HG03159 (cell line): Measurements from ENCODE around the gene GNB2.

Experiments used
- ATAC-seq: cut with Tn5 transposase; IDR thresholded peaks from one replicate; pipeline ENCODE4 v1.9.1; 2021; ENCODE audit warnings: mild to moderate bottlenecking, moderate library complexity; ENCODE audit not compliant: unreplicated experiment

The GNB2 gene

GRCh38 chr7:100680576-100681271, 7.2 kb downstream of the GNB2 start:
- no peak for ATAC-seq

GRCh38 chr7:100681491-100682227, 8.1 kb downstream of the GNB2 start:
- ATAC-seq: no peak

- ATAC-seq: no peak
Observed at GRCh38 chr7:100682228-100682741, 8.7 kb downstream of the GNB2 start.

GRCh38 chr7:100682991-100683658, 9.6 kb downstream of the GNB2 start:
- no peak for ATAC-seq

- no peak for ATAC-seq
Observed at GRCh38 chr7:100683659-100684533, 10.4 kb downstream of the GNB2 start.

- ATAC-seq: no peak
Observed at GRCh38 chr7:100684534-100685042, 11.0 kb downstream of the GNB2 start.

GRCh38 chr7:100685049-100685605, 11.6 kb downstream of the GNB2 start:
- ATAC-seq: no peak

GRCh38 chr7:100685631-100686145, 12.1 kb downstream of the GNB2 start:
- ATAC-seq: no peak

- ATAC-seq: no peak
Observed at GRCh38 chr7:100686201-100686821, 12.8 kb downstream of the GNB2 start.

GRCh38 chr7:100686822-100687211, 13.3 kb downstream of the GNB2 start:
- no peak for ATAC-seq

- ATAC-seq: no peak
Observed at GRCh38 chr7:100687261-100687660, 13.7 kb downstream of the GNB2 start.

- ATAC-seq: no peak
Observed at GRCh38 chr7:100687751-100688300, 14.3 kb downstream of the GNB2 start.

- ATAC-seq: no peak
Observed at GRCh38 chr7:100688326-100688860, 14.9 kb downstream of the GNB2 start.

- no peak for ATAC-seq
Observed at GRCh38 chr7:100689230-100690135, 15.9 kb downstream of the GNB2 start.

- no peak for ATAC-seq
Observed at GRCh38 chr7:100691676-100692577, 18.4 kb downstream of the GNB2 start.

- ATAC-seq: no peak
Observed at GRCh38 chr7:100692578-100692961, 19.0 kb downstream of the GNB2 start.
